SK-N-SH (cell line): ENCODE results near the gene MORC2. TPM values are rescaled to one million over a fixed set of nuclear protein-coding genes. Genes with fewer than 3 reads are reported as not detected.

Experiments
- CTCF ChIA-PET: fragments of 300-600, 350-600 bp; formaldehyde crosslinking; extraction: SDS; loops from one replicate; lab custom pipeline; 2021; lab: Yijun Ruan, JAX
- POLR2A ChIA-PET: fragments of 350-600 bp; sonication (Branson Sonifier 250); formaldehyde crosslinking; extraction: SDS; loops from one replicate; lab custom pipeline; 2020; ENCODE audit warnings: antibody characterized with exemption, inconsistent platforms; lab: Yijun Ruan, JAX
- DNase-seq: peaks from one replicate; pipeline ENCODE4 v3.0.0; 2012
- H2AFZ ChIP-seq: fragments of 200-600 bp; sonication (generic); 2 replicates; pipeline ENCODE4 v1.8.1; 2016; ENCODE audit warnings: antibody characterized with exemption, mild to moderate bottlenecking, low read depth
- H3F3A ChIP-seq: fragments of 200-600 bp; sonication (generic); replicated peaks from 2 replicates; pipeline ENCODE3; 2016; ENCODE audit warnings: antibody characterized with exemption, mild to moderate bottlenecking; ENCODE audit not compliant: insufficient read depth
- H3K27ac ChIP-seq, 2 experiments: fragments of 200-500 bp in 1 of 2; fragments of 200-600 bp in 1 of 2; sonication (Bioruptor generic) in 1 of 2; sonication (generic), shearing (Covaris generic) in 1 of 2; 2 replicates each; pipeline versions ENCODE4 v1.5.1 to v1.6.1; 2014 to 2016; ENCODE audit warnings: low read depth in 2 of 2, inconsistent platforms in 1 of 2, low read length in 1 of 2, mild to moderate bottlenecking in 1 of 2, mixed read lengths in 1 of 2
- H3K27me3 ChIP-seq: fragments of 200-600 bp; sonication (generic), shearing (Covaris generic); 2 replicates; pipeline ENCODE4 v1.6.1; 2016; ENCODE audit warnings: mixed run types; ENCODE audit not compliant: insufficient read depth
- H3K36me3 ChIP-seq, 2 experiments: fragments of 200-500 bp in 1 of 2; fragments of 200-600 bp in 1 of 2; sonication (Bioruptor generic) in 1 of 2; sonication (generic) in 1 of 2; replicated peaks in 1 of 2; 2 replicates each; pipeline versions ENCODE3 to v1.5.1; 2014 to 2016; ENCODE audit warnings: low read length in 1 of 2, mild to moderate bottlenecking in 1 of 2; ENCODE audit not compliant: insufficient read depth in 2 of 2, control insufficient read depth in 1 of 2
- H3K4me1 ChIP-seq, 2 experiments: fragments of 200-500 bp in 1 of 2; fragments of 200-600 bp in 1 of 2; sonication (Bioruptor generic) in 1 of 2; sonication (generic), shearing (Covaris generic) in 1 of 2; 2 replicates each; pipeline versions ENCODE4 v1.5.1 to v1.6.1; 2014 to 2016; ENCODE audit warnings: low read depth in 1 of 2, low read length in 1 of 2, mixed run types in 1 of 2; ENCODE audit not compliant: insufficient read depth in 2 of 2, control insufficient read depth in 1 of 2
- H3K4me2 ChIP-seq: fragments of 200-600 bp; sonication (generic), shearing (Covaris generic); 2 replicates; pipeline ENCODE4 v1.6.1; 2017; ENCODE audit warnings: mixed run types
- H3K4me3 ChIP-seq, 2 experiments: fragments of 200-500 bp in 1 of 2; fragments of 200-600 bp in 1 of 2; sonication (Bioruptor generic) in 1 of 2; sonication (generic), shearing (Covaris generic) in 1 of 2; 2 replicates each; pipeline versions ENCODE4 v1.5.1 to v1.8.1; 2014 to 2016; ENCODE audit warnings: low read depth in 2 of 2, inconsistent platforms in 1 of 2, low read length in 1 of 2, mild to moderate bottlenecking in 1 of 2, mixed read lengths in 1 of 2, moderate library complexity in 1 of 2
- H3K79me2 ChIP-seq: fragments of 200-600 bp; sonication (generic); 2 replicates; pipeline ENCODE4 v1.8.1; 2017; ENCODE audit warnings: mild to moderate bottlenecking; ENCODE audit not compliant: insufficient read depth
- H3K9ac ChIP-seq: fragments of 200-600 bp; sonication (generic); 2 replicates; pipeline ENCODE4 v1.6.1; 2017; ENCODE audit warnings: mixed run types
- H3K9me2 ChIP-seq: fragments of 200-600 bp; sonication (generic); 2 replicates; pipeline ENCODE4 v1.6.1; 2017; ENCODE audit warnings: mixed run types
- H3K9me3 ChIP-seq: fragments of 200-600 bp; sonication (generic); 2 replicates; pipeline ENCODE4 v1.6.1; 2017; ENCODE audit warnings: mixed run types, mild to moderate bottlenecking, moderate library complexity
- H4K20me1 ChIP-seq: fragments of 200-600 bp; sonication (generic); 2 replicates; pipeline ENCODE4 v1.6.1; 2017; ENCODE audit warnings: mild to moderate bottlenecking, mixed run types; ENCODE audit not compliant: insufficient read depth
- CHD2 ChIP-seq: fragments of 150-350 bp; IDR thresholded peaks from 2 replicates; pipeline ENCODE4 v1.6.1; 2018; ENCODE audit warnings: low read length; ENCODE audit not compliant: partially characterized antibody
- EP300 ChIP-seq, 2 experiments: IDR thresholded peaks; 2 replicates each; pipeline versions ENCODE4 v1.4.0 to v1.6.1; 2012; ENCODE audit warnings: borderline replicate concordance in 1 of 2, low read depth in 1 of 2, low read length in 1 of 2
- FOSL2 ChIP-seq: IDR thresholded peaks from 2 replicates; pipeline ENCODE4 v1.4.0; 2012; ENCODE audit warnings: low read depth, mild to moderate bottlenecking, moderate library complexity, borderline replicate concordance
- FOXJ3 ChIP-seq: sonication (generic); formaldehyde crosslinking; IDR thresholded peaks from 2 replicates; pipeline ENCODE4 v1.5.1; 2020; ENCODE audit warnings: mild to moderate bottlenecking, missing genetic modification reagents
- GABPA ChIP-seq: IDR thresholded peaks from 2 replicates; pipeline ENCODE4 v1.4.0; 2012; ENCODE audit warnings: low read depth, mild to moderate bottlenecking
- GATA2 ChIP-seq: sonication (generic); formaldehyde crosslinking; IDR thresholded peaks from 2 replicates; pipeline ENCODE4 v1.5.0; 2020; ENCODE audit warnings: mild to moderate bottlenecking, missing genetic modification reagents
- IRF3 ChIP-seq: fragments of 150-350 bp; IDR thresholded peaks from 2 replicates; pipeline ENCODE4 v1.6.1; 2016; ENCODE audit warnings: mild to moderate bottlenecking, low read depth, low read length
- MAX ChIP-seq: IDR thresholded peaks from 2 replicates; pipeline ENCODE4 v1.4.0; 2012; ENCODE audit warnings: low read depth
- POLR2AphosphoS5 ChIP-seq: IDR thresholded peaks from 2 replicates; pipeline ENCODE4 v1.6.1; 2012; ENCODE audit warnings: low read depth, low read length
- REST ChIP-seq: IDR thresholded peaks from 2 replicates; pipeline ENCODE4 v1.6.1; 2012; ENCODE audit warnings: mild to moderate bottlenecking, low read depth, low read length, moderate library complexity
- RFX5 ChIP-seq: IDR thresholded peaks from 2 replicates; pipeline ENCODE4 v1.6.1; 2012; ENCODE audit warnings: mild to moderate bottlenecking, improper control_type of control experiment, low read length
- RXRA ChIP-seq: IDR thresholded peaks from 2 replicates; pipeline ENCODE4 v1.4.0; 2012; ENCODE audit warnings: low read depth, mild to moderate bottlenecking, borderline replicate concordance
- SIN3A ChIP-seq: IDR thresholded peaks from 2 replicates; pipeline ENCODE4 v1.6.1; 2012; ENCODE audit warnings: low read depth, mild to moderate bottlenecking, low read length, moderate library complexity, borderline replicate concordance
- SMC3 ChIP-seq: IDR thresholded peaks from 2 replicates; pipeline ENCODE4 v1.6.1; 2012; ENCODE audit warnings: low read depth, low read length, improper control_type of control experiment
- YY1 ChIP-seq: IDR thresholded peaks from 2 replicates; pipeline ENCODE4 v1.4.0; 2012; ENCODE audit warnings: low read depth, mild to moderate bottlenecking
- ZBTB33 ChIP-seq: IDR thresholded peaks from 2 replicates; pipeline ENCODE4 v1.4.0; 2012; ENCODE audit warnings: low read depth, borderline replicate concordance
- WGBS: methylation state at CpG from one replicate; pipeline ENCODE4 v1.1.6; 2017; ENCODE audit warnings: low lambda C conversion rate; 5-methylcytosine and 5-hydroxymethylcytosine counted together
- polyA plus RNA-seq, 3 experiments: library from polyadenylated mRNA; depleted of rRNA; stranded (reverse); fragments of >200 nt; gene quantifications; 2 replicates each; pipeline ENCODE4 v1.2.3, GENCODE V29; 2012

MORC2 gene
- polyA plus RNA-seq, 1 of the 3 experiments (the other 2 are of a cell fraction) = 8.3 TPM

- CTCF ChIA-PET = interaction anchor here (0.6 to 6.7 kb wide), 7 partner anchors 11 to 176 kb away, joined by 3 to 46 read pairs (median 4); no protein-coding TSS in a partner anchor
- 76% methylated on average over 5 of the region's 5 CpGs for WGBS
- no peak for DNase-seq
- Histone ChIP-seq H3K4me1 (no peaks in the 10 kb centered on the region), H4K20me1 (no peaks in the 10 kb centered on the region), H3K9me2 (no peaks in the 10 kb centered on the region), H3K27ac (no peak overlapping the region), H3K9ac (no peak overlapping the region), H3K4me3 (no peak overlapping the region), H3K79me2 (no peaks in the 10 kb centered on the region), H3K4me2 (no peak overlapping the region), H3F3A (no peaks in the 10 kb centered on the region), H3K9me3 (no peaks in the 10 kb centered on the region), H3K27me3 (no peaks in the 10 kb centered on the region), H3K36me3 (no peaks in the 10 kb centered on the region), H2AFZ (no peak overlapping the region)
- POLR2A ChIA-PET = no interaction called here
- TF ChIP-seq POLR2AphosphoS5 = no peak
- no peak for TF ChIP-seq RXRA
- TF ChIP-seq FOXJ3 (CRISPR knock-in tag) = no peak
- TF ChIP-seq REST = no peak
- TF ChIP-seq EP300 (IDR thresholded peaks at IDR 0.05; ENCODE audit: borderline replicate concordance in 1 of 2, low read depth in 1 of 2, low read length in 1 of 2) = no peak
- no peak for TF ChIP-seq GABPA
- no peak for TF ChIP-seq GATA2 (CRISPR knock-in tag)
- no peak for TF ChIP-seq FOSL2
- no peak for TF ChIP-seq ZBTB33
- TF ChIP-seq MAX = no peak
- TF ChIP-seq CHD2 = no peak
- no peak for TF ChIP-seq RFX5
- TF ChIP-seq IRF3 = no peak
- TF ChIP-seq YY1 = no peak
- no peak for TF ChIP-seq SMC3
- TF ChIP-seq SIN3A = no peak
- TF ChIP-seq, all 33 proteins: peak for 0
Measured at GRCh38 chr22:30909306-30909705, 59.3 kb downstream of the MORC2 start.
